ENCODE measurements around the gene CA10. TPM values are rescaled to one million over a fixed set of nuclear protein-coding genes. Genes with fewer than 3 reads are reported as not detected.
A peak's percentile ranks its signal among the peaks of the same experiment; 100 is the strongest.

The CA10 gene
- total RNA-seq, 2 donors from 2014 or later, result 0.22 to 0.37 TPM

- Mint-ChIP-seq H3K36me3 (ENCODE audit: low read depth) (no peaks in the 10 kb centered on the region), H3K9me3 (peaks cover 17% of the 10 kb centered on the region), H3K4me1 (no peaks in the 10 kb centered on the region), H3K27ac (no peak overlapping the region), H3K4me3 (no peak overlapping the region), H3K27me3 (ENCODE audit: insufficient read depth) (peaks cover under 1% of the 10 kb centered on the region)
- no peak for TF ChIP-seq CTCF (conservative IDR thresholded peaks at IDR 0.05)
- H3K9me3 ChIP-seq (ENCODE audit: control insufficient read depth, low read length), result peaks cover 15% of the 10 kb centered on the region
- H3K4me3 ChIP-seq (ENCODE audit: low read length), result no peak overlapping the region
- no peaks in the 10 kb centered on the region for H3K27me3 ChIP-seq (ENCODE audit: control insufficient read depth, insufficient read depth, low read length, poor library complexity, severe bottlenecking)
- H3K9ac ChIP-seq (ENCODE audit: extremely low read depth, low read length, poor library complexity, severe bottlenecking), result no peak overlapping the region
- H3K4me1 ChIP-seq (ENCODE audit: control insufficient read depth, insufficient read depth, low read length), result no peaks in the 10 kb centered on the region
- H3K36me3 ChIP-seq (ENCODE audit: control insufficient read depth, insufficient read depth, low read length), result no peaks in the 10 kb centered on the region
- H3K27ac ChIP-seq (ENCODE audit: low read depth, low read length), result no peak overlapping the region
- no peak for DNase-seq
- WGBS, 2 experiments (ENCODE audit: insufficient coverage in 1 of 2, insufficient read length in 1 of 2), result 83 to 100% methylated on average over 1 to 2 of the region's 2 CpGs
Measured at GRCh38 chr17:51587516-51587915, 571.0 kb downstream of the CA10 start.

GRCh38 chr17:51585514-51586104 is 572.9 kb downstream of the CA10 start:
- H3K4me1 Mint-ChIP-seq, result no peaks in the 10 kb centered on the region
- Histone ChIP-seq H3K36me3 (ENCODE audit: control insufficient read depth, insufficient read depth, low read length) (no peaks in the 10 kb centered on the region), H3K27ac (ENCODE audit: low read depth, low read length) (no peak overlapping the region), H3K4me3 (ENCODE audit: low read length) (no peak overlapping the region), H3K9me3 (ENCODE audit: control insufficient read depth, low read length) (peaks cover 15% of the 10 kb centered on the region), H3K4me1 (ENCODE audit: control insufficient read depth, insufficient read depth, low read length) (no peaks in the 10 kb centered on the region), H3K27me3 (ENCODE audit: control insufficient read depth, insufficient read depth, low read length, poor library complexity, severe bottlenecking) (no peaks in the 10 kb centered on the region), H3K9ac (ENCODE audit: extremely low read depth, low read length, poor library complexity, severe bottlenecking) (no peak overlapping the region)
- H3K4me3 Mint-ChIP-seq, result no peak overlapping the region
- H3K9me3 Mint-ChIP-seq, result peaks cover 17% of the 10 kb centered on the region
- 39 to 50% methylated on average over 2 to 4 of the region's 4 CpGs for WGBS, 2 experiments (ENCODE audit: insufficient coverage in 1 of 2, insufficient read length in 1 of 2)
- peak; percentile 90 for DNase-seq
- H3K27me3 Mint-ChIP-seq (ENCODE audit: insufficient read depth), result no peaks in the 10 kb centered on the region
- peak; percentile 85 for TF ChIP-seq CTCF (conservative IDR thresholded peaks at IDR 0.05)
- H3K36me3 Mint-ChIP-seq (ENCODE audit: low read depth), result no peaks in the 10 kb centered on the region
- no peak overlapping the region for H3K27ac Mint-ChIP-seq

- no peaks in the 10 kb centered on the region for H3K36me3 Mint-ChIP-seq (ENCODE audit: low read depth)
- no peak overlapping the region for H3K4me3 ChIP-seq (ENCODE audit: low read length)
- no peak overlapping the region for H3K9ac ChIP-seq (ENCODE audit: extremely low read depth, low read length, poor library complexity, severe bottlenecking)
- 90 to 100% methylated on average over 1 of the region's 3 CpGs for WGBS, 2 experiments (ENCODE audit: insufficient coverage in 1 of 2, insufficient read length in 1 of 2)
- no peaks in the 10 kb centered on the region for H3K4me1 Mint-ChIP-seq
- H3K4me3 Mint-ChIP-seq, result no peak overlapping the region
- H3K27me3 Mint-ChIP-seq (ENCODE audit: insufficient read depth), result peaks cover 3% of the 10 kb centered on the region
- no peak for TF ChIP-seq CTCF (conservative IDR thresholded peaks at IDR 0.05)
- no peak overlapping the region for H3K27ac ChIP-seq (ENCODE audit: low read depth, low read length)
- no peak overlapping the region for H3K27ac Mint-ChIP-seq
- H3K9me3 ChIP-seq (ENCODE audit: control insufficient read depth, low read length), result no peaks in the 10 kb centered on the region
- no peaks in the 10 kb centered on the region for H3K4me1 ChIP-seq (ENCODE audit: control insufficient read depth, insufficient read depth, low read length)
- no peak for DNase-seq
- no peaks in the 10 kb centered on the region for H3K36me3 ChIP-seq (ENCODE audit: control insufficient read depth, insufficient read depth, low read length)
- peaks cover 17% of the 10 kb centered on the region for H3K9me3 Mint-ChIP-seq
- no peaks in the 10 kb centered on the region for H3K27me3 ChIP-seq (ENCODE audit: control insufficient read depth, insufficient read depth, low read length, poor library complexity, severe bottlenecking)
Measured at GRCh38 chr17:51580869-51581268, 577.6 kb downstream of the CA10 start.
